NB4 (cell line): ENCODE results near the gene MUC13.

Source experiments
- CTCF ChIP-seq: IDR thresholded peaks from one replicate; pipeline ENCODE4 v1.5.1; 2012; ENCODE audit warnings: low read depth, low read length
- MYC ChIP-seq: IDR thresholded peaks from 2 replicates; pipeline ENCODE4 v1.6.1; 2011; ENCODE audit warnings: low read depth, low read length
- POLR2A ChIP-seq: IDR thresholded peaks from 2 replicates; pipeline ENCODE4 v1.6.1; 2011; ENCODE audit warnings: mild to moderate bottlenecking; ENCODE audit not compliant: insufficient read length; ENCODE audit errors: extremely low read depth

GRCh38 chr3:124950026-124950425, 15.5 kb upstream of the MUC13 start:
- no peak for TF ChIP-seq CTCF
- no peak for TF ChIP-seq POLR2A
- no peak for TF ChIP-seq MYC
